Measurements from ENCODE around the gene ZNF564. TPM values are rescaled to one million over a fixed set of nuclear protein-coding genes. Genes with fewer than 3 reads are reported as not detected.

The ZNF564 gene
- 10 to 100 TPM; 10.7 to 15.0 (median 14.3) TPM for total RNA-seq

DNA sequence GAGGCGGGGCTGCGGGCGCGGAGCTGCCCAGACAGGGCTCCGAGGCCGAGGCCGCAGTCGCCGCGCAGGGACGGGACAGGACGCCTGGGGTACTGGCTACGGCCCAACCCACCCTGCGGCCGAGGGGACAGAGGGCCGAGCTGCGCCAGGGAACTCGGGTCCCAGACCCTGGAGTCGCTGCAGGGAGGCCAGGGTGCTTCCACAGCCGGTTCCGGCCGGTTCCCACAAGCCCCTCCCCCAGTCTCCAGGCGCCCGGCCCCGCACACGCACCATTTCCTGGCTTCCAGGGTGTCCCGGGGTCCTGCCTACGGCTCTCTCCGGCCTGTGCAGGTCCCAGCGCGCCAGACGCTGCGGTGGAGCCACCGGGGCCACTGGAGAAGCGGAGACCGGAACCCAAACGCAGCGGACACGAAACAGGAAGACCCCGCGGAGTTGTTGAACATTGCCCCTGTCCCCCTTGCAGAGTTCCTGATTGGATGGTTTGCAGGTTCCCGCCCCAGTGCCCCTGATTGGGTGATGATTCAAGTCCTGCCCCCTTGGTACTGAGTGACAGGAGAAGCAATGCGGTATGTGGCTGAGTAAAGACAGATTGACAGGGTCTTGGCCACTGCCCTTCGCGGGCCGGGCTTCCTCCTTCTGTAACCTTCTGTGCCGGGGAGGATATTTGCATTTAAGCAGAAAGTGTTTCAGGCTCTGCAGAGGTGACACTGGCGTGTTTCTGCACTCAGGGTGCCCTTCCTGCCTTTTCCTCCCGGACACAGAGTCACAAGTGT lies at the start of gene ZNF564:
Gene ZNF564 (minus strand): TSS at position 423 of the 773 bp plus-strand sequence. CDS start 150 bp downstream, at position 273.
- TF ChIP-seq CTCF (IDR thresholded peaks at IDR 0.05; ENCODE audit: low read depth), result no peak

- no peak for TF ChIP-seq CTCF (IDR thresholded peaks at IDR 0.05; ENCODE audit: low read depth)
These were observed 46.3 kb upstream of the ZNF564 start for GRCh38 chr19:12597594-12597993.

- no peak for TF ChIP-seq CTCF (IDR thresholded peaks at IDR 0.05; ENCODE audit: low read depth)
These were observed 45.8 kb upstream of the ZNF564 start for GRCh38 chr19:12596927-12597548.

- no peak for TF ChIP-seq CTCF (IDR thresholded peaks at IDR 0.05; ENCODE audit: low read depth)
These were observed 45.2 kb upstream of the ZNF564 start for GRCh38 chr19:12596485-12596884.

- TF ChIP-seq CTCF (IDR thresholded peaks at IDR 0.05; ENCODE audit: low read depth), result no peak
These were observed 29.8 kb upstream of the ZNF564 start for GRCh38 chr19:12581100-12581499.

- TF ChIP-seq CTCF (IDR thresholded peaks at IDR 0.05; ENCODE audit: low read depth), result no peak
These were observed 29.0 kb upstream of the ZNF564 start for GRCh38 chr19:12580180-12580694.

- TF ChIP-seq CTCF (IDR thresholded peaks at IDR 0.05; ENCODE audit: low read depth), result no peak
These were observed 27.4 kb upstream of the ZNF564 start for GRCh38 chr19:12578641-12579040.
